ENCODE measurements around the gene ZSCAN21. TPM values are rescaled to one million over a fixed set of nuclear protein-coding genes. Genes with fewer than 3 reads are reported as not detected.
A peak's percentile ranks its signal among the peaks of the same experiment; 100 is the strongest.

The ZSCAN21 gene
- total RNA-seq, 1 donor from 2014 or later, result 11.1 TPM

- Histone ChIP-seq H3K27ac (ENCODE audit: low read depth, low read length) (no peak overlapping the region), H3K4me2 (ENCODE audit: low read length) (no peak overlapping the region), H4K20me1 (ENCODE audit: insufficient read depth, low read length) (peaks cover 44% of the 10 kb centered on the region), H3K9ac (ENCODE audit: low read length) (no peak overlapping the region), H2AFZ (ENCODE audit: low read depth, low read length) (no peak overlapping the region), H3K4me1 (ENCODE audit: insufficient read depth, low read length) (peaks cover 4% of the 10 kb centered on the region), H3K9me3 (ENCODE audit: insufficient read depth, low read depth, low read length) (no peaks in the 10 kb centered on the region), H3K4me3 (ENCODE audit: insufficient read depth, low read depth, low read length) (no peak overlapping the region), H3K79me2 (ENCODE audit: insufficient read depth, low read length) (peaks cover 47% of the 10 kb centered on the region), H3K27me3 (ENCODE audit: insufficient read depth, low read length) (no peaks in the 10 kb centered on the region), H3K36me3 (ENCODE audit: insufficient read depth, low read length) (peaks cover 30% of the 10 kb centered on the region)
- Mint-ChIP-seq H3K27me3 (ENCODE audit: low read depth, unreplicated experiment) (no peaks in the 10 kb centered on the region), H3K4me1 (ENCODE audit: low read depth, unreplicated experiment) (peaks cover 3% of the 10 kb centered on the region), H3K27ac (ENCODE audit: unreplicated experiment) (no peak overlapping the region), H3K4me3 (ENCODE audit: unreplicated experiment) (no peak overlapping the region), H3K36me3 (ENCODE audit: low read depth, unreplicated experiment) (peaks cover 7% of the 10 kb centered on the region), H3K9me3 (ENCODE audit: unreplicated experiment) (no peaks in the 10 kb centered on the region)
- no peak for FAIRE-seq
- TF ChIP-seq, protein P1, sequence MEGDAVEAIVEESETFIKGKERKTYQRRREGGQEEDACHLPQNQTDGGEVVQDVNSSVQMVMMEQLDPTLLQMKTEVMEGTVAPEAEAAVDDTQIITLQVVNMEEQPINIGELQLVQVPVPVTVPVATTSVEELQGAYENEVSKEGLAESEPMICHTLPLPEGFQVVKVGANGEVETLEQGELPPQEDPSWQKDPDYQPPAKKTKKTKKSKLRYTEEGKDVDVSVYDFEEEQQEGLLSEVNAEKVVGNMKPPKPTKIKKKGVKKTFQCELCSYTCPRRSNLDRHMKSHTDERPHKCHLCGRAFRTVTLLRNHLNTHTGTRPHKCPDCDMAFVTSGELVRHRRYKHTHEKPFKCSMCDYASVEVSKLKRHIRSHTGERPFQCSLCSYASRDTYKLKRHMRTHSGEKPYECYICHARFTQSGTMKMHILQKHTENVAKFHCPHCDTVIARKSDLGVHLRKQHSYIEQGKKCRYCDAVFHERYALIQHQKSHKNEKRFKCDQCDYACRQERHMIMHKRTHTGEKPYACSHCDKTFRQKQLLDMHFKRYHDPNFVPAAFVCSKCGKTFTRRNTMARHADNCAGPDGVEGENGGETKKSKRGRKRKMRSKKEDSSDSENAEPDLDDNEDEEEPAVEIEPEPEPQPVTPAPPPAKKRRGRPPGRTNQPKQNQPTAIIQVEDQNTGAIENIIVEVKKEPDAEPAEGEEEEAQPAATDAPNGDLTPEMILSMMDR (IDR thresholded peaks at IDR 0.05; ENCODE audit: insufficient read depth, low read depth, low read length), result no peak
- no peak for TF ChIP-seq EZH2 (IDR thresholded peaks at IDR 0.05; ENCODE audit: insufficient read depth, low read length)
- no peak for DNase-seq (ENCODE audit: low read depth)
Observed at GRCh38 chr7:100024020-100024619, 25.5 kb upstream of the ZSCAN21 start.

DNA sequence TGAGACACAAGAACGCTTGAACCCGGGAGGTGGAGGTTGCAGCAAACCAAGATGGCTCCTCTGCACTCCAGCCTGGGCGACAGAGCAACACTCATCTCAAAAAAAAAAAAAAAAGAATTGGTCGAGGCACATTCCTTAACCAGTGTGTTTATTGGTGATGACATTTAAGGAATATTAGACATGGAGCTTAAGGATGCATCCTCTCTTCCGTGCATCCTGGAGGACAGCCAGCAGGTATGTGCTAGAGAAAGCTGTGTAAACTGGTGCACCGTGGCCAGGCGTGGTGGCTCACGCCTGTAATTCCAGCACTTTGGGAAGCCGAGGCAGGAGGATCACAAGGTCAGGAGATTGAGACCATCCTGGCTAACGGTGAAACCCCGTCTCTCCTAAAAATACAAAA, 22.4 kb upstream of the ZSCAN21 start:
- Histone ChIP-seq H3K36me3 (ENCODE audit: insufficient read depth, low read length) (peaks cover 51% of the 10 kb centered on the region), H3K27ac (ENCODE audit: low read depth, low read length) (no peak overlapping the region), H3K4me1 (ENCODE audit: insufficient read depth, low read length) (peaks cover 4% of the 10 kb centered on the region), H3K79me2 (ENCODE audit: insufficient read depth, low read length) (peaks cover 19% of the 10 kb centered on the region), H3K9me3 (ENCODE audit: insufficient read depth, low read depth, low read length) (no peaks in the 10 kb centered on the region), H3K4me3 (ENCODE audit: insufficient read depth, low read depth, low read length) (no peak overlapping the region), H3K4me2 (ENCODE audit: low read length) (no peak overlapping the region), H2AFZ (ENCODE audit: low read depth, low read length) (no peak overlapping the region), H3K9ac (ENCODE audit: low read length) (no peak overlapping the region), H3K27me3 (ENCODE audit: insufficient read depth, low read length) (no peaks in the 10 kb centered on the region), H4K20me1 (ENCODE audit: insufficient read depth, low read length) (peaks cover 15% of the 10 kb centered on the region)
- Mint-ChIP-seq H3K4me1 (ENCODE audit: low read depth, unreplicated experiment) (no peaks in the 10 kb centered on the region), H3K36me3 (ENCODE audit: low read depth, unreplicated experiment) (peaks cover 17% of the 10 kb centered on the region), H3K27ac (ENCODE audit: unreplicated experiment) (no peak overlapping the region), H3K4me3 (ENCODE audit: unreplicated experiment) (no peak overlapping the region), H3K9me3 (ENCODE audit: unreplicated experiment) (no peaks in the 10 kb centered on the region), H3K27me3 (ENCODE audit: low read depth, unreplicated experiment) (no peaks in the 10 kb centered on the region)
- TF ChIP-seq, protein P1 (IDR thresholded peaks at IDR 0.05; ENCODE audit: insufficient read depth, low read depth, low read length), result no peak
- TF ChIP-seq EZH2 (IDR thresholded peaks at IDR 0.05; ENCODE audit: insufficient read depth, low read length), result no peak
- FAIRE-seq, result no peak
- DNase-seq (ENCODE audit: low read depth), result no peak

DNA sequence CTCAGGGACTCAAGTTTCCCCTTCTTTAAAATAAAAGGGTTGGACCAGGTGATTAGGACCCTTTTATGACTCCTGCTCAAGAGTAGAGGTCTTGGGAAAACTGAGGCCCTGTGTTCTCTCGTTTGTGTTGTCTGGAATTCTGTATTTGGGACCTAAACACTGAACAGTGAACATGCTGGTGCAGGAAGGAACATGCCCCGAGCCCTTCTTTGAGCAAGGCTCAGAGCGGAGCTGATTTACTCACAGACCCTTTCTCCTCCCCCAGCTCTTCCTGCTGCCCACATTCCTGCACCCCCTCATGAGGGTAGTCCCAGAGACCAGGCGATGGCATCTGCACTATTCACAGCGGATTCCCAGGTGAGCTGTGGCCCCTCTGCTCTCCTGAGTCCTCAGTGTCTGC, 20.0 kb upstream of the ZSCAN21 start:
- FAIRE-seq, result no peak
- Mint-ChIP-seq H3K27ac (ENCODE audit: unreplicated experiment) (peak overlapping the region; percentile 13), H3K4me1 (ENCODE audit: low read depth, unreplicated experiment) (no peaks in the 10 kb centered on the region), H3K36me3 (ENCODE audit: low read depth, unreplicated experiment) (peaks cover 28% of the 10 kb centered on the region), H3K9me3 (ENCODE audit: unreplicated experiment) (peaks cover 4% of the 10 kb centered on the region), H3K27me3 (ENCODE audit: low read depth, unreplicated experiment) (no peaks in the 10 kb centered on the region), H3K4me3 (ENCODE audit: unreplicated experiment) (no peak overlapping the region)
- Histone ChIP-seq H2AFZ (ENCODE audit: low read depth, low read length) (no peak overlapping the region), H4K20me1 (ENCODE audit: insufficient read depth, low read length) (peaks cover 5% of the 10 kb centered on the region), H3K36me3 (ENCODE audit: insufficient read depth, low read length) (peaks cover 56% of the 10 kb centered on the region), H3K79me2 (ENCODE audit: insufficient read depth, low read length) (peaks cover under 1% of the 10 kb centered on the region), H3K27me3 (ENCODE audit: insufficient read depth, low read length) (no peaks in the 10 kb centered on the region), H3K4me3 (ENCODE audit: insufficient read depth, low read depth, low read length) (no peak overlapping the region), H3K4me1 (ENCODE audit: insufficient read depth, low read length) (peaks cover 4% of the 10 kb centered on the region), H3K27ac (ENCODE audit: low read depth, low read length) (no peak overlapping the region), H3K9me3 (ENCODE audit: insufficient read depth, low read depth, low read length) (no peaks in the 10 kb centered on the region), H3K4me2 (ENCODE audit: low read length) (no peak overlapping the region), H3K9ac (ENCODE audit: low read length) (no peak overlapping the region)
- TF ChIP-seq, protein P1 (IDR thresholded peaks at IDR 0.05; ENCODE audit: insufficient read depth, low read depth, low read length), result no peak
- no peak for TF ChIP-seq EZH2 (IDR thresholded peaks at IDR 0.05; ENCODE audit: insufficient read depth, low read length)
- DNase-seq (ENCODE audit: low read depth), result no peak
